Tibial artery (tissue), 4 donors: ENCODE measurements around the gene CPPED1.
"Not testable (repeated sequence)": the region's sequence is repeated elsewhere in the genome, so short reads cannot be mapped to it uniquely, and the experiment has no call there.

ENCODE experiments used
- DNase-seq, 2 donors: peaks; one replicate each; pipeline ENCODE4 v3.0.0-alpha.2; 2019
- H3K27ac ChIP-seq, 2 donors: fragments of 200-600 bp; sonication (generic) in 1 of 2; 1 replicate in 1 of 2; 2 replicates in 1 of 2; pipeline ENCODE4 v1.5.1; 2018 to 2019; ENCODE audit warnings: mild to moderate bottlenecking in 1 of 2
- H3K27me3 ChIP-seq, 2 donors: fragments of 200-600 bp; sonication (generic) in 1 of 2; one replicate each; pipeline versions ENCODE4 v1.5.1 to v1.6.0; 2016 to 2019
- H3K36me3 ChIP-seq, 3 donors: fragments of 200-600 bp; sonication (generic) in 2 of 3; one replicate each; pipeline ENCODE4 v1.5.1; 2016 to 2019; ENCODE audit warnings: mild to moderate bottlenecking in 2 of 3
- H3K4me1 ChIP-seq, 4 donors: fragments of 200-600 bp; sonication (generic) in 2 of 4; 1 replicate in 3 of 4; 2 replicates in 1 of 4; pipeline ENCODE4 v1.5.1; 2016 to 2019
- H3K4me3 ChIP-seq, 2 donors: fragments of 200-600 bp; sonication (generic) in 1 of 2; 1 replicate in 1 of 2; 2 replicates in 1 of 2; pipeline ENCODE4 v1.5.1; 2018 to 2019; ENCODE audit warnings: mild to moderate bottlenecking in 2 of 2
- H3K9me3 ChIP-seq, 3 donors: fragments of 200-600 bp; sonication (generic) in 1 of 3; one replicate each; pipeline ENCODE4 v1.5.1; 2016 to 2019
- intact Hi-C: fragments of 100-400 bp; cut with DNase I; formaldehyde crosslinking; loops from one replicate; pipeline ENCODE4 v1.15.0; 2023; ENCODE audit warnings: low total_unique reads
- TF ChIP-seq, protein P1 (sequence below), 2 experiments: fragments of 200-600 bp in 1 of 2; fragments of 450-650 bp in 1 of 2; IDR thresholded peaks; one replicate each; pipeline ENCODE4 v1.5.1; 2017 to 2019; ENCODE audit warnings: antibody characterized with exemption in 2 of 2, mild to moderate bottlenecking in 1 of 2, moderate library complexity in 1 of 2

The CPPED1 gene

GRCh38 chr16:12819126-12820117 is 15.7 kb upstream of the CPPED1 start:
- peaks cover 0 to 6% (median 2%) of the 10 kb centered on the region in 4 donors for H3K4me1 ChIP-seq
- H3K4me3 ChIP-seq, result no peak overlapping the region
- no peak overlapping the region for H3K27ac ChIP-seq
- H3K9me3 ChIP-seq, result no peaks in the 10 kb centered on the region
- TF ChIP-seq, protein P1, sequence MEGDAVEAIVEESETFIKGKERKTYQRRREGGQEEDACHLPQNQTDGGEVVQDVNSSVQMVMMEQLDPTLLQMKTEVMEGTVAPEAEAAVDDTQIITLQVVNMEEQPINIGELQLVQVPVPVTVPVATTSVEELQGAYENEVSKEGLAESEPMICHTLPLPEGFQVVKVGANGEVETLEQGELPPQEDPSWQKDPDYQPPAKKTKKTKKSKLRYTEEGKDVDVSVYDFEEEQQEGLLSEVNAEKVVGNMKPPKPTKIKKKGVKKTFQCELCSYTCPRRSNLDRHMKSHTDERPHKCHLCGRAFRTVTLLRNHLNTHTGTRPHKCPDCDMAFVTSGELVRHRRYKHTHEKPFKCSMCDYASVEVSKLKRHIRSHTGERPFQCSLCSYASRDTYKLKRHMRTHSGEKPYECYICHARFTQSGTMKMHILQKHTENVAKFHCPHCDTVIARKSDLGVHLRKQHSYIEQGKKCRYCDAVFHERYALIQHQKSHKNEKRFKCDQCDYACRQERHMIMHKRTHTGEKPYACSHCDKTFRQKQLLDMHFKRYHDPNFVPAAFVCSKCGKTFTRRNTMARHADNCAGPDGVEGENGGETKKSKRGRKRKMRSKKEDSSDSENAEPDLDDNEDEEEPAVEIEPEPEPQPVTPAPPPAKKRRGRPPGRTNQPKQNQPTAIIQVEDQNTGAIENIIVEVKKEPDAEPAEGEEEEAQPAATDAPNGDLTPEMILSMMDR (IDR thresholded peaks at IDR 0.05), result peak; percentile 72 to 75
- no peaks in the 10 kb centered on the region for H3K36me3 ChIP-seq
- intact Hi-C loops, result loop anchor here (10.0 kb wide), 2 partner anchors 55 to 725 kb away; no protein-coding TSS in a partner anchor
- no peaks in the 10 kb centered on the region for H3K27me3 ChIP-seq
- peak; percentile 56 to 77 for DNase-seq

- TF ChIP-seq, protein P1 (IDR thresholded peaks at IDR 0.05), result no peak
- no peaks in the 10 kb centered on the region for H3K27me3 ChIP-seq
- no peak overlapping the region for H3K4me3 ChIP-seq
- no peak for DNase-seq
- H3K9me3 ChIP-seq, result no peaks in the 10 kb centered on the region
- peaks cover 0 to 6% (median 2%) of the 10 kb centered on the region in 4 donors for H3K4me1 ChIP-seq
- H3K36me3 ChIP-seq, result no peaks in the 10 kb centered on the region
- H3K27ac ChIP-seq, result no peak overlapping the region
- intact Hi-C loops, result loop anchor here (10.0 kb wide), 1 partner anchor 54 kb away; no protein-coding TSS in a partner anchor
These were observed 14.6 kb upstream of the CPPED1 start for GRCh38 chr16:12818326-12818725.

DNA sequence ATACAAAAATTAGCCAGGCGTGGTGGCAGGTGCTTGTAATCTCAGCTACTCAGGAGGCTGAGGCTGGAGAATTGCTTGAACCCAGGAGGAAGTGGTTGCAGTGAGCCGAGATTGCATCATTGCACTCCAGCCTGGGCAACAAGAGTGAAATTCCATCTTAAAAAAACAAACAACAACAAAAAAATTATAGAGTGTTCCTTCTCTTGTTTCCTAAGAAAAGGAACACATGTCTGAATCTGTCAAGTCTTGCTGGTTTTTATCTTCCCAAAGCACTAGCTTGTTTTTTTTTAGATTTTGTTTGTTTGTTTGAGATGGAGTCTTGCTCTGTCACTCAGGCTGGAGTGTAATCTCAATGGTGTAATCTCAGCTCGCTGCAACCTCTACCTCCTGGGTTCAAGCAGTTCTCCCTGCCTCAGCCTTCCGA is 13.1 kb upstream of the CPPED1 start:
- intact Hi-C loops, result loop anchor here (10.0 kb wide), 1 partner anchor 52 kb away; no protein-coding TSS in a partner anchor
- H3K4me1 ChIP-seq, H3K4me3 ChIP-seq, H3K36me3 ChIP-seq, H3K27ac ChIP-seq, H3K27me3 ChIP-seq, H3K9me3 ChIP-seq: not testable (repeated sequence)
- DNase-seq, result peak in 1 of 2 donors; percentile 34

DNA sequence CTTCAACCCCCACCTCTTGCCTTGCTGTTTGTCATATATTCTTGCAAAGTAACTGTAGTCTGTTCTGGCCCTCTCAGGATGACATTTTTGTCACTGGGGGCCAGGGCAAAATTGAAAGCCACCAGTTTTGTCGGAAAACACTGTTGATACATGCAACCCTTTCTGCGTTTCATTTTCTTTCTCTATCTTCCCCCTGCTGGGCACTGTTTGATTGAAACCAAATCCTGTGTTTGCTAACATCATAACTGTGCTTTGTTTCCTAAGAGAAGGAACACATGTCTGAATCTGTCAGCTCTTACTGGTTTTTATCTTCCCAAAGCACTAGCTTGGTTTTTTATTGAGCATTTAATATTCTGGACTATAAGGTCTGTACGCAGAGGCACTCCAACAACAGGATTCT is 11.7 kb upstream of the CPPED1 start:
- Histone ChIP-seq H3K9me3 (no peaks in the 10 kb centered on the region), H3K4me1 (peaks cover 0 to 6% (median 2%) of the 10 kb centered on the region in 4 donors), H3K27me3 (no peaks in the 10 kb centered on the region), H3K27ac (no peak overlapping the region), H3K4me3 (no peak overlapping the region), H3K36me3 (no peaks in the 10 kb centered on the region)
- intact Hi-C loops, result loop anchor here (10.0 kb wide), 1 partner anchor 51 kb away; no protein-coding TSS in a partner anchor
- TF ChIP-seq, protein P1 (IDR thresholded peaks at IDR 0.05), result no peak
- DNase-seq, result no peak

- H3K4me1 ChIP-seq, H3K9me3 ChIP-seq, DNase-seq, H3K27me3 ChIP-seq, H3K36me3 ChIP-seq, H3K27ac ChIP-seq, H3K4me3 ChIP-seq: not testable (repeated sequence)
- intact Hi-C loops, result loop anchor here (10.0 kb wide), 1 partner anchor 49 kb away; no protein-coding TSS in a partner anchor
These were observed 10.0 kb upstream of the CPPED1 start for GRCh38 chr16:12813734-12814133.

GRCh38 chr16:12813321-12813720 is 9.6 kb upstream of the CPPED1 start:
- not testable (repeated sequence) for H3K36me3 ChIP-seq, H3K4me1 ChIP-seq, H3K27me3 ChIP-seq, DNase-seq, H3K27ac ChIP-seq, H3K9me3 ChIP-seq, H3K4me3 ChIP-seq
- intact Hi-C loops, result loop anchor here (10.0 kb wide), 1 partner anchor 49 kb away; no protein-coding TSS in a partner anchor
